ENCODE data around the gene DCAF15. TPM values are rescaled to one million over a fixed set of nuclear protein-coding genes. Genes with fewer than 3 reads are reported as not detected.

The DCAF15 gene
- total RNA-seq, 2 experiments from 2014 or later: 51.3 to 51.9 TPM

GRCh38 chr19:13976446-13976845, 24.1 kb downstream of the DCAF15 start:
- Mint-ChIP-seq H3K27ac (no peak overlapping the region), H3K27me3 (no peaks in the 10 kb centered on the region), H3K4me1 (ENCODE audit: low read depth) (peaks cover 14% of the 10 kb centered on the region), H3K36me3 (ENCODE audit: low read depth) (peaks cover 5% of the 10 kb centered on the region), H3K9me3 (no peaks in the 10 kb centered on the region), H3K4me3 (no peak overlapping the region)
- CTCF ChIA-PET: no interaction called here
- no peak for DNase-seq
- TF ChIP-seq, protein P1, sequence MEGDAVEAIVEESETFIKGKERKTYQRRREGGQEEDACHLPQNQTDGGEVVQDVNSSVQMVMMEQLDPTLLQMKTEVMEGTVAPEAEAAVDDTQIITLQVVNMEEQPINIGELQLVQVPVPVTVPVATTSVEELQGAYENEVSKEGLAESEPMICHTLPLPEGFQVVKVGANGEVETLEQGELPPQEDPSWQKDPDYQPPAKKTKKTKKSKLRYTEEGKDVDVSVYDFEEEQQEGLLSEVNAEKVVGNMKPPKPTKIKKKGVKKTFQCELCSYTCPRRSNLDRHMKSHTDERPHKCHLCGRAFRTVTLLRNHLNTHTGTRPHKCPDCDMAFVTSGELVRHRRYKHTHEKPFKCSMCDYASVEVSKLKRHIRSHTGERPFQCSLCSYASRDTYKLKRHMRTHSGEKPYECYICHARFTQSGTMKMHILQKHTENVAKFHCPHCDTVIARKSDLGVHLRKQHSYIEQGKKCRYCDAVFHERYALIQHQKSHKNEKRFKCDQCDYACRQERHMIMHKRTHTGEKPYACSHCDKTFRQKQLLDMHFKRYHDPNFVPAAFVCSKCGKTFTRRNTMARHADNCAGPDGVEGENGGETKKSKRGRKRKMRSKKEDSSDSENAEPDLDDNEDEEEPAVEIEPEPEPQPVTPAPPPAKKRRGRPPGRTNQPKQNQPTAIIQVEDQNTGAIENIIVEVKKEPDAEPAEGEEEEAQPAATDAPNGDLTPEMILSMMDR (IDR thresholded peaks at IDR 0.05): no peak
- intact Hi-C loops (cut with micrococcal nuclease): no loop called here
- POLR2A ChIA-PET: interaction anchor here (1.6 to 1.7 kb wide), 2 partner anchors 9 to 76 kb away, joined by 3 to 7 read pairs; no protein-coding TSS in a partner anchor
- no peak for ATAC-seq

DNA sequence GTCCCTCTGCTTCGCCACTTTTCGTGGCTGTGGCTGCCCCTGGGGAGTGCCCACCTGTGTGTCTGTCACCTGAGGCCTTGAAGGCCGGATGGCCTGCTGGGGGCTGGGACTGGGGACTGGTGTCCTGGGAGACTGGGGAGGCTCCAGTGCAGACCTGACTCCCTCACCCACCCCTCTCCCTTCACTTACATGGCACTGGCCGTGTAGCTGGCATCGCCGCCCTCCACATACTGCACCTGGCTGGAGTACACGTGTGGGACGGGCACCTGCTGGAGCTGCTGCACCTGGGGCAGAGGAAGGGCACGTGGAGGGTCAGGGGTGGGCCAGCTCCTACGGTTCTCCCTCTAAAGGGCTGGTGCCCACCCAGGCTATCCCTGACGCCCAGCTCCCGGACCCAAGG, 25.5 kb downstream of the DCAF15 start:
- ChIA-PET CTCF (interaction anchor here (1.2 to 1.7 kb wide), 3 partner anchors 11 to 67 kb away, joined by 3 to 4 read pairs (median 3); no protein-coding TSS in a partner anchor), POLR2A (interaction anchor here (0.5 to 2.4 kb wide), 6 partner anchors 15 to 75 kb away, joined by 3 to 18 read pairs (median 3); partner anchors contain the start of gene IL27RA)
- ATAC-seq (no peak), DNase-seq (no peak)
- Mint-ChIP-seq H3K36me3 (ENCODE audit: low read depth) (peaks cover 8% of the 10 kb centered on the region), H3K4me3 (no peak overlapping the region), H3K9me3 (no peaks in the 10 kb centered on the region), H3K27me3 (no peaks in the 10 kb centered on the region), H3K4me1 (ENCODE audit: low read depth) (peaks cover 17% of the 10 kb centered on the region), H3K27ac (peak overlapping the region; percentile 49)
- TF ChIP-seq, protein P1 (IDR thresholded peaks at IDR 0.05): no peak
- intact Hi-C loops (cut with micrococcal nuclease): no loop called here

DNA sequence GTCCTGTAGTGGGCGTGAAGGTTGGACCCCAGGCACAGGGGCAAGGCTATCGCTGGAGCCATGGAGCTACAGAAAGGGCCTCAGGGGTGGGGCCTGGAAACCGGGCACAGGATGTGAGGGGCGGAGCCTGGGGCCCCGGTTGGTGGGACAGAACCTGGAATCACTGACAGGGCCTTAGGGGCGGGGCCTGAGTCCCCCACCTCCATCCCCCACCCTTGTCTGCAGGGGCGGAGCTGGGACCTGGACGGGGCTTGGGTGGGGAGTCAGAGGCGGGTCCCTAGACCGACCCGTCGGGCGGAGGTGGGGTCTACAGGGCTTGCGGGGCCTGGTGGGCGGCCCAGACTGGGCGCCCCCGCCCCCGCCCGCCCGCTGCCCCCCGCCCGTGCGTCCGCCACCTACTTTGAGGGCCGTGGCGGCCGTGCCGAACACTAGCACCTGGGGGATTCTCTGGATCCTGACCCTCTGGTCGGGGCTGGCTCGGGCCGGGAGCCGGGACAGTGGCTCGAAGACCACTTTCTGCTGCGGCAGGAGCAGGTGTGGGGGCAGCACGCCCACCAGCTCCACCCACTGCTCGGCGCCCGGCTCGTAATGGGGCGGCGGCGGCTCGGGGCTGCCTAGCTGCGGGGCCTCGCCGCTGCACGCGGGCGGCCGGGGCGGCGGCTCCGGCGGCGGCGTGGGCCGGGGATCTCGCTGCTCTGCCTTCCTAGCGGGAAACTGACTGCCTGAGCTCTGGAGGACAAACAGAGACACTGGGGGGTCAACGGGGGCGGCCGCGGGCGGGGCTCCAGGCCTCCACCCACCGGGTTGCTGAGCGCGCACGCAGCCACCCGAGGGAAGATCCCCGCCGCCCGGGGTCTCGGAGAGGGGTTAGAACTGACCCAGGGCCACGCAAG, 26.3 kb downstream of the DCAF15 start:
- H3K27ac Mint-ChIP-seq: peak overlapping the region; percentile 49

GRCh38 chr19:13979244-13979615, 26.9 kb downstream of the DCAF15 start:
- intact Hi-C loops (cut with micrococcal nuclease): no loop called here
- Mint-ChIP-seq H3K27ac (peak overlapping the region; percentile 42), H3K4me3 (peak overlapping the region; percentile 40), H3K36me3 (ENCODE audit: low read depth) (peaks cover 7% of the 10 kb centered on the region), H3K9me3 (no peaks in the 10 kb centered on the region), H3K4me1 (ENCODE audit: low read depth) (peaks cover 23% of the 10 kb centered on the region), H3K27me3 (no peaks in the 10 kb centered on the region)
- DNase-seq: no peak
- TF ChIP-seq, protein P1 (IDR thresholded peaks at IDR 0.05): no peak
- ChIA-PET POLR2A (interaction anchor here (1.5 to 2.4 kb wide), 3 partner anchors 19 to 52 kb away, joined by 5 to 18 read pairs (median 9); partner anchors contain the start of gene IL27RA), CTCF (interaction anchor here (0.9 to 1.7 kb wide), 4 partner anchors 9 to 63 kb away, joined by 3 to 4 read pairs (median 3); partner anchors contain the start of gene IL27RA)
- peak; percentile 17 for ATAC-seq

More for the DNA sequence above, 26.3 kb downstream of the DCAF15 start:
- ATAC-seq (peak; percentile 73), DNase-seq (peak; percentile 70)
- Mint-ChIP-seq H3K36me3 (ENCODE audit: low read depth) (peaks cover 10% of the 10 kb centered on the region), H3K27me3 (no peaks in the 10 kb centered on the region), H3K4me3 (peak overlapping the region; percentile 40), H3K4me1 (ENCODE audit: low read depth) (peaks cover 23% of the 10 kb centered on the region), H3K9me3 (no peaks in the 10 kb centered on the region)
- ChIA-PET CTCF (interaction anchor here (0.7 to 1.7 kb wide), 6 partner anchors 10 to 70 kb away, joined by 3 to 4 read pairs (median 3); partner anchors contain the start of gene IL27RA), POLR2A (interaction anchor here (0.7 to 2.4 kb wide), 5 partner anchors 16 to 53 kb away, joined by 3 to 18 read pairs (median 5); partner anchors contain the start of gene IL27RA)
- intact Hi-C loops (cut with micrococcal nuclease): no loop called here
- TF ChIP-seq, protein P1 (IDR thresholded peaks at IDR 0.05): no peak
